Activated naive CD4-positive, alpha-beta T cell treated with anti-CD3 and anti-CD28 coated beads, Interleukin-2, amount 50 U/mL, for 24 hours (primary cell): ENCODE data around the gene CTCFL.

Experiments
- H3K27ac Mint-ChIP-seq: one replicate; pipeline ENCODE4 v1.8.0; 2021; ENCODE audit warnings: mild to moderate bottlenecking, mixed read lengths
- H3K27me3 Mint-ChIP-seq: one replicate; pipeline ENCODE4 v1.8.0; 2021; ENCODE audit warnings: mixed read lengths
- H3K36me3 Mint-ChIP-seq: one replicate; pipeline ENCODE4 v1.8.0; 2021; ENCODE audit warnings: mixed read lengths
- H3K4me1 Mint-ChIP-seq: one replicate; pipeline ENCODE4 v1.8.0; 2021; ENCODE audit warnings: mixed read lengths
- H3K4me3 Mint-ChIP-seq: one replicate; pipeline ENCODE4 v1.8.0; 2021; ENCODE audit warnings: mild to moderate bottlenecking, mixed read lengths
- H3K9me3 Mint-ChIP-seq: one replicate; pipeline ENCODE4 v1.8.0; 2021; ENCODE audit warnings: mixed read lengths

CTCFL gene

GRCh38 chr20:57546956-57547649 is 22.2 kb upstream of the CTCFL start:
- Mint-ChIP-seq H3K4me1 (no peaks in the 10 kb centered on the region), H3K4me3 (no peak overlapping the region)

GRCh38 chr20:57545927-57546662 is 21.2 kb upstream of the CTCFL start:
- H3K36me3 Mint-ChIP-seq = no peaks in the 10 kb centered on the region
- no peak overlapping the region for H3K27ac Mint-ChIP-seq
- no peak overlapping the region for H3K4me3 Mint-ChIP-seq
- H3K4me1 Mint-ChIP-seq = no peaks in the 10 kb centered on the region
- H3K9me3 Mint-ChIP-seq = no peaks in the 10 kb centered on the region
- no peaks in the 10 kb centered on the region for H3K27me3 Mint-ChIP-seq

More at GRCh38 chr20:57546956-57547649, 22.2 kb upstream of the CTCFL start:
- no peak overlapping the region for H3K27ac Mint-ChIP-seq
- H3K36me3 Mint-ChIP-seq = no peaks in the 10 kb centered on the region
- H3K9me3 Mint-ChIP-seq = no peaks in the 10 kb centered on the region
- no peaks in the 10 kb centered on the region for H3K27me3 Mint-ChIP-seq

- H3K27ac Mint-ChIP-seq = peak overlapping the region; percentile 39
- H3K4me1 Mint-ChIP-seq = no peaks in the 10 kb centered on the region
- H3K27me3 Mint-ChIP-seq = no peaks in the 10 kb centered on the region
- no peak overlapping the region for H3K4me3 Mint-ChIP-seq
- no peaks in the 10 kb centered on the region for H3K36me3 Mint-ChIP-seq
- H3K9me3 Mint-ChIP-seq = no peaks in the 10 kb centered on the region
These were observed 20.1 kb upstream of the CTCFL start for GRCh38 chr20:57544838-57545564.

GRCh38 chr20:57543754-57544153 is 18.8 kb upstream of the CTCFL start:
- peaks cover 2% of the 10 kb centered on the region for H3K36me3 Mint-ChIP-seq
- no peaks in the 10 kb centered on the region for H3K4me1 Mint-ChIP-seq
- no peak overlapping the region for H3K4me3 Mint-ChIP-seq
- H3K9me3 Mint-ChIP-seq = no peaks in the 10 kb centered on the region
- H3K27ac Mint-ChIP-seq = no peak overlapping the region
- H3K27me3 Mint-ChIP-seq = peaks cover 4% of the 10 kb centered on the region

DNA sequence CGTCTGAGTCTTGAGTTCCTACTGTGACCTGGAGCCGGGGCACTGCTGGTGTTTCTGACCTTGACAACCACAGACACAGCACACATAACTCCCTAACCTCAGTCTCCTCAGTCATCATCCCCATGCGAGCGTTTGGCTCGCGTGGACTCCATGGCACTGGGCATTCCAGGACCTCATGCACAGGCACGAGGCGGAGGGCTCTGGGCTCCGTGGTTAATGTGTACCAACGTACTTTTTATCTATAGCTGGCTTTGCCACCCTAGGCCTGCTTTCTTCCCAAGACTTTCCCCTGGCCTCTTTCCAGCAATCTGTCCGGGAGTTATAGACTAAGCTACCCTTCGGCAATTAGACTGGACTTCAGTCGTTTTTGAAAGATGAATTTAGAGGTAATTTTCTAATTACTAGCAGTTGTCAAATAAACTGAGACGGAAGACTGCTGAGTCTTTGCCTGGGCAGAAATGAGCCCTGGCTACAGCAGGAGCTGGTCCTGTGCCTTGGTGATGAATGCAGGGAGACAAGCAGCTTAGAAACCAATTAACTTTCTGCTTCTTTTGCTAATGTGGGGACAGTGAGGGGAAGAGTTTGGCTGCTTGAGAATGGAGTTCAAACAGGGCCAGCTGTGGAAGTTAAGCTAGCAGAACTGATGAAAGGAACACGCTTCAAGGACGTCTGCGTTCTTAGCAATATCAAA is 16.1 kb upstream of the CTCFL start:
- Mint-ChIP-seq H3K4me3 (no peak overlapping the region), H3K4me1 (no peaks in the 10 kb centered on the region), H3K9me3 (no peaks in the 10 kb centered on the region)

GRCh38 chr20:57539889-57540288 is 14.9 kb upstream of the CTCFL start:
- no peaks in the 10 kb centered on the region for H3K9me3 Mint-ChIP-seq
- no peaks in the 10 kb centered on the region for H3K4me1 Mint-ChIP-seq
- no peak overlapping the region for H3K27ac Mint-ChIP-seq
- H3K27me3 Mint-ChIP-seq = peaks cover 11% of the 10 kb centered on the region
- H3K4me3 Mint-ChIP-seq = no peak overlapping the region
- peaks cover 2% of the 10 kb centered on the region for H3K36me3 Mint-ChIP-seq

More for the DNA sequence above, 16.1 kb upstream of the CTCFL start:
- no peak overlapping the region for H3K27ac Mint-ChIP-seq
- peaks cover 7% of the 10 kb centered on the region for H3K27me3 Mint-ChIP-seq
- peaks cover 2% of the 10 kb centered on the region for H3K36me3 Mint-ChIP-seq

DNA sequence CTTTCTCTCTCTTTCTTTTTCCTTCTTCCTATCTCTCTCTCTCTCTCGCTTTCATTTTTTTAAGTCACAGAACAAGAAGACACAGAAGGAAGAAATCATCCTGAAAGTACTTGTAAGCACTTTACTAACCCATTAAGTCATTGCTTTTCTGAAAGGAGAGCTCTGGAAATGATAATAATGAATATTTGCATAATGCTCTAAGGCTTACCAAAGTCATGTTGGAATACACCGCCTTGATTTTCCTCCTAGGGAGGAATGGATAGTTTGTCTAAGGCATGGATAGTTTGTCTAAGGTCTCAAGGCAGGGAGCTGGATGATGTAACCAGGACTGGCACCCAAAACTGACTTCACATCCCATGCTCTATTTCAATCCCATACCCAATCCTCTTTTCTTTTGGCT is 12.9 kb upstream of the CTCFL start:
- Mint-ChIP-seq H3K27me3 (peaks cover 11% of the 10 kb centered on the region), H3K36me3 (peaks cover 2% of the 10 kb centered on the region), H3K9me3 (no peaks in the 10 kb centered on the region), H3K4me3 (no peak overlapping the region), H3K4me1 (no peaks in the 10 kb centered on the region), H3K27ac (no peak overlapping the region)

- Mint-ChIP-seq H3K9me3 (no peaks in the 10 kb centered on the region), H3K27me3 (peaks cover 11% of the 10 kb centered on the region), H3K36me3 (peaks cover 2% of the 10 kb centered on the region), H3K27ac (no peak overlapping the region), H3K4me3 (no peak overlapping the region), H3K4me1 (no peaks in the 10 kb centered on the region)
These were observed 12.1 kb upstream of the CTCFL start for GRCh38 chr20:57536771-57537724.

GRCh38 chr20:57536120-57536708 is 11.3 kb upstream of the CTCFL start:
- no peaks in the 10 kb centered on the region for H3K9me3 Mint-ChIP-seq
- peaks cover 2% of the 10 kb centered on the region for H3K36me3 Mint-ChIP-seq
- H3K27me3 Mint-ChIP-seq = peaks cover 11% of the 10 kb centered on the region
- no peaks in the 10 kb centered on the region for H3K4me1 Mint-ChIP-seq
- no peak overlapping the region for H3K27ac Mint-ChIP-seq
- H3K4me3 Mint-ChIP-seq = no peak overlapping the region

- Mint-ChIP-seq H3K9me3 (no peaks in the 10 kb centered on the region), H3K27ac (no peak overlapping the region), H3K4me3 (no peak overlapping the region), H3K27me3 (peaks cover 11% of the 10 kb centered on the region), H3K36me3 (peaks cover 2% of the 10 kb centered on the region), H3K4me1 (no peaks in the 10 kb centered on the region)
These were observed 10.4 kb upstream of the CTCFL start for GRCh38 chr20:57535297-57535696.

GRCh38 chr20:57532104-57532503 is 7.2 kb upstream of the CTCFL start:
- Mint-ChIP-seq H3K36me3 (no peaks in the 10 kb centered on the region), H3K4me3 (no peak overlapping the region), H3K27me3 (peaks cover 4% of the 10 kb centered on the region), H3K27ac (no peak overlapping the region), H3K9me3 (no peaks in the 10 kb centered on the region), H3K4me1 (no peaks in the 10 kb centered on the region)

GRCh38 chr20:57530327-57530981 is 5.5 kb upstream of the CTCFL start:
- Mint-ChIP-seq H3K9me3 (no peaks in the 10 kb centered on the region), H3K36me3 (no peaks in the 10 kb centered on the region)

DNA sequence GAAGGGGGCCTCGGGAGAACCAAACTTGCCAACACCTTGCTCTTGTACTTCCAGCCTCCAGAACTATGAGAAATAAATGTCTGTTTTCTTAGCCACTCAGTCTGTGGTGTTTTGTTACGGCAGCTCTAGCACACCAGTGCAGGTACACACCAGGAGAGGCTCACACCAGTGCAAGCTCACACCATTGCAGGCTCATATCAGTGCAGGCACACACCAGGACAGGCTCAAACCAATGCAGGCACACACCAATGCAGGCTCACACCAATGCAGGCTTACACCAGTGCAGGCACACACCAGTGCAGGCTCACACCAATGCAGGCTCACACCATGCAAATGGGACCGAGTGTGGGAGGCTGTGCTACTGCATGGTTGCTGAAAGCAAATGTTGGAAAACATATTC is 4.9 kb upstream of the CTCFL start:
- no peak overlapping the region for H3K27ac Mint-ChIP-seq

More at GRCh38 chr20:57530327-57530981, 5.5 kb upstream of the CTCFL start:
- no peak overlapping the region for H3K27ac Mint-ChIP-seq
- no peak overlapping the region for H3K4me3 Mint-ChIP-seq
- no peaks in the 10 kb centered on the region for H3K4me1 Mint-ChIP-seq
- H3K27me3 Mint-ChIP-seq = peaks cover 3% of the 10 kb centered on the region

GRCh38 chr20:57529160-57529585 is 4.2 kb upstream of the CTCFL start:
- Mint-ChIP-seq H3K4me1 (no peaks in the 10 kb centered on the region), H3K27me3 (no peaks in the 10 kb centered on the region), H3K27ac (no peak overlapping the region), H3K9me3 (no peaks in the 10 kb centered on the region), H3K36me3 (no peaks in the 10 kb centered on the region), H3K4me3 (no peak overlapping the region)

More for the DNA sequence above, 4.9 kb upstream of the CTCFL start:
- Mint-ChIP-seq H3K4me1 (no peaks in the 10 kb centered on the region), H3K9me3 (no peaks in the 10 kb centered on the region), H3K27me3 (no peaks in the 10 kb centered on the region), H3K4me3 (no peak overlapping the region), H3K36me3 (no peaks in the 10 kb centered on the region)
